Activated CD8-positive, alpha-beta memory T cell treated with anti-CD3 and anti-CD28 coated beads for 1 hour (primary cell): Measurements from ENCODE around the gene TMEM106C.
A peak's percentile ranks its signal among the peaks of the same experiment; 100 is the strongest.
"Not testable (repeated sequence)": the region's sequence is repeated elsewhere in the genome, so short reads cannot be mapped to it uniquely, and the experiment has no call there.

Source experiments
- DNase-seq, 2 donors: peaks; one replicate each; pipeline ENCODE4 v3.0.0-alpha.2; 2020; ENCODE audit warnings: low read depth in 1 of 2; ENCODE audit errors: extremely low read depth in 1 of 2

TMEM106C gene

DNA sequence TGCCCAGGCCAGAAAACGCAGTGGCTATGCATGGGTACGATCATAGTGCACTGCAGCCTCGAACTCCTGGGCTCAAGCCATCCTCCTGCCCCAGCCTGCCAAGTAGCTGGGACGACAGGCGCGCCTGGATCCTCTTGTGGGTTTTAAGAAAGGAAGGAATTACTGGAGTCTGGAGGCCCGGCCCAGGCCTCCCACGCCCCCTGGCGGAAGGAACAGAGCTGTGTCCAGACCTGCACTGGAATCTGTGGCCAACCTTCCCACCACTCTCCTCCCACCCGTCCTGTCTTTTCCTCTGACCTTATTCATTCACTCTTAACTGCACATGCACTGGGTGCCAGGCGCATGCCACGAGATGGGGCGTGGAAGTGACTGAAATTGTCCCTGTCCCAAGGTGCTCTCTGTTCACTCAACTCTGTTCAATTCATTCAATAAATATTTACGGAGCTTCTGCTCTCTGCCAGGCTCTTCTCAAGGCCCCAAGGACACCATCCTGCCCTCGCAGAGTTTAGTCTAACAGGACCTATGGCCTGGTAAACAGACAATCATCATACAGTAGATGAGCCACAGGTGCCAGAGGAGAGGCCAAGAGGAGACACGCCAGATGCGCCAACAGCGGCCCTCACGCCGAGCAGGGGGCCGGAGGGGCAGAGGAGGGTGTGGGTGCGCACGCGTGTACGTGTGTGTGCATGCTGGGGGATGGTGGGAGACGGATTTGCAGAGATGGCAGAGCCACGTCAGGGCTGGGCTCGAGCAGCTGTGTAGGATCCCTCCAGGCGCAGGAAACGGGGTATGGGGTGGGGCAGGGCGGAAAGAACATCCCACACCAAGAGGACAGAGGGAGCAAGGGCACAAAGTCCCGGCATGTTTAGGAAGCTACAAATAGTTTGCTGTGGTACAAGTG, 13.7 kb upstream of the TMEM106C start:
- peak in 1 of 2 donors; percentile 18 for DNase-seq

- DNase-seq: no peak
These were observed 12.4 kb upstream of the TMEM106C start for GRCh38 chr12:47950856-47951468.

GRCh38 chr12:47954058-47954457, 9.3 kb upstream of the TMEM106C start:
- no peak for DNase-seq

DNA sequence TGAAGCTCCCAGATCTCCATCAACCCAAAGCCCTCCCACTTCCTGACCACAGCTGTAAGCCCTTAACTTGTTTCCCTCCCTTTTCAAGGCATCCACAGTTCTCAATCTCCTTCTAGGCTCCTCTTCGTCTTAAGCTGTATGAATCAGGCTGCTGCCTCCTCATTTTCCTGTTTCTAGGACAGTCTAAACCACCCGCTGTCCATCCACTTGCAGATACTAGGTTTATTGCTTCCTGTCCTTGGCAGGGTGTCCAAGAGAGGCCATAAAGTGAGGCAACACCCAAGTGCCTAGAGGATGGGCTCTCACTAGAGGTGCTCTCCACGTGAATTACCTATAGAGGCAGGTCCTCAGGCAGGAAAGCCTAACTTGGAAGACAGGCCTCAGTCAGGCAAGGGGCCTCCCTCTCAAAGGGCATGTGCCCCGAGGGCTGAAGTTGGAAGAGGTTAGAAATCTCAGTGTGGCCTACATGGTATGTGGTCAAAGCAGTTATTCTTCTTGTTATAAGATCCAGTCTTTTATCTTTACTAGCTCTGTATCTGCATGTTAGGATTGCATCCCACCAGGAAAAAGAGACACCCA, 8.8 kb upstream of the TMEM106C start:
- no peak for DNase-seq

DNA sequence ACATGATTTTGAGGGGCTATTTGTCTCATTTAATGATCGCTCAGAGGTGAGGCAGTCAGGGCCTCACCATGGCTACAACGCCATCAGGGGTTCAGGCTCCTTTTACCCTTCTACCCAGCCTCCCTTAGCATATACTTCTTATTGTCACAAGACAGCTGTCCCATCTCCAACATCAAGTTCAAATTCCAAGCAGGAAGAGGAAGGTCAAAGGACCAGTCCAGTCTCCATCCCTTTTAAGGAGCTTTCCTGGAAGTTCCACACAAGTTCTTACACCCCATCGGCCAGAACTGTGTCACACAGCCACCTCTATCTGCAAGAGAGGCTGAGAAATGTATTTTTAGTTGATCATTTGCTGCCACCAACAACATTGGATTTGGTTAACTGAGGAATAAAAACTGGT, 8.3 kb upstream of the TMEM106C start:
- DNase-seq: no peak

DNA sequence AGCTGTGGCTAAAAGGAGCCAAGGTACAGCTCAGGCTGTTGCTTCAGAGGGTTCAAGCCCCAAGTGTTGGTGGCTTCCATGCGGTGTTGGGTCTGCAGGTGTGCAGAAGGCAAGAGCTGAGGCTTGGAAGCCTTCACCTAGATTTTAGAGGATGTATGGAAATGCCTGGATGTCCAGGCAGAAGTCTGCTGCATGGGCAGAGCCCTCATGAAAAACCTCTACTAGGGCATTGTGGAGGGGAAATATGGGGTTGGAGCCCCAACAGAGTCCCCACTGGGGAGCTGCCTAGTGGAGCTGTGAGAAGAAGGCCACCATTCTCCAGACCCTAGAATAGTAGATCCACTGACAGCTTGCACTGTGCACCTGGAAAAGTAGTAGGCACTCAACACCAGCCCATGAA, 5.7 kb upstream of the TMEM106C start:
- DNase-seq: not testable (repeated sequence)

DNA sequence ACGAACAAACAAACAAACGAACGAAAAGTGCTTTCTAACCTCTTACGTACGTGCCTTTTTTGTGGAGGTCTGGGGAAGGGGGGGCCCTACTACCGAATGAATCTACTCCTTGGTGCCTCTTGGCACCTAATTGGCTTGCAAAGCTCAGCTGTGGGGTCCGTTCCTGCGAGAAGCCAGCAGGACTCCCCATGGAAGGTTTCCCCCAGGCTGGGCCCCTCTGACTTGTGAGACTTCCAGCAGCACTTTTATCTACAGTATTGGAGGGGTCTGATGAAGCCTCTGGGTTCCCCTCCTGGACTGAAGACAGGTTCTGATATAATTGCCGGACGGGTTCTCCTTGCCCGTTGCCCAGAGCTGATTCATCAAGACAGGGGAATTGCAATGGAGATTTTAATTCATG, 1.2 kb upstream of the TMEM106C start:
- DNase-seq: no peak

DNA sequence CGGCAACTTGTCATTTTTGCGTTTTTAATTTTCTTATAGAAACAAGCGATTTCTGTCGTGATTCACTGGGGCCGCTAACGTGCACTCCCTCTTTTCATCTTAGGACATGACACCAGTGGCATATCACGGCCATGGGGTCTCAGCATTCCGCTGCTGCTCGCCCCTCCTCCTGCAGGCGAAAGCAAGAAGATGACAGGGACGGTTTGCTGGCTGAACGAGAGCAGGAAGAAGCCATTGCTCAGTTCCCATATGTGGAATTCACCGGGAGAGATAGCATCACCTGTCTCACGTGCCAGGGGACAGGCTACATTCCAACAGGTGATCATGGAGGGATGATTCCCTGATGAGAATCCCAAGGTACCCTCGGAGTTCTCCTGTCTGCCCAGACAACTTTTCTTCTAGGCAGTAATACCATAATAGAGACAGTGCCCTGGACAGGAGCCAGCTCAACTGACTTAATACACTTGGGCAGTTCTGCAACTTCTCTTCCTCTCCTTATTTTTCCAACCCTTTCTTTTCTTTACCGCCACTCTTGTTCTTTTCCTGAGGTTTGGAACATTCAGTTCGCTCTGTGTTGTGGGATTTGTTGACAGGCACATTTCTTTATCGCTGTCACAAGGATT, 821 bp downstream of the TMEM106C start:
- no peak for DNase-seq

DNA sequence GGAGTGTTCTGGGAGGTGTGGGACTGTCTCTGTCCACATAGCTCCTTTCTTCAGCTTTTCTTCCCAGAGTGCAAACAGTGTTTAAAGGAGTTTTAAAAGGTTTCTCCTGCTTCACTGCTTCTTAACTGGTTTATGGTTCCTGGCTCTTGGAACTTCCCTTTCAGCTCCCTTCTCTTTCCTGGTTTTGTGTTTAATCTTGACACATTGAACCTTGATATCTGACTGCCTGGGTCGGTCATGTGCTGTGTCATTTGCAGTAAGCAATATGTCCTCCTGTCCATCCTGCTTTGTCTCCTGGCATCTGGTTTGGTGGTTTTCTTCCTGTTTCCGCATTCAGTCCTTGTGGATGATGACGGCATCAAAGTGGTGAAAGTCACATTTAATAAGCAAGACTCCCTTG, 2.2 kb downstream of the TMEM106C start:
- no peak for DNase-seq

GRCh38 chr12:47967461-47968321, 4.3 kb downstream of the TMEM106C start:
- DNase-seq: no peak

- DNase-seq: no peak
These were observed 6.4 kb downstream of the TMEM106C start for GRCh38 chr12:47969845-47970244.

GRCh38 chr12:47970843-47971242, 7.4 kb downstream of the TMEM106C start:
- no peak for DNase-seq

- no peak for DNase-seq
These were observed 9.5 kb downstream of the TMEM106C start for GRCh38 chr12:47972895-47973294.

GRCh38 chr12:47973870-47974269, 10.5 kb downstream of the TMEM106C start:
- no peak for DNase-seq

GRCh38 chr12:47975036-47975620, 11.7 kb downstream of the TMEM106C start:
- DNase-seq: no peak

DNA sequence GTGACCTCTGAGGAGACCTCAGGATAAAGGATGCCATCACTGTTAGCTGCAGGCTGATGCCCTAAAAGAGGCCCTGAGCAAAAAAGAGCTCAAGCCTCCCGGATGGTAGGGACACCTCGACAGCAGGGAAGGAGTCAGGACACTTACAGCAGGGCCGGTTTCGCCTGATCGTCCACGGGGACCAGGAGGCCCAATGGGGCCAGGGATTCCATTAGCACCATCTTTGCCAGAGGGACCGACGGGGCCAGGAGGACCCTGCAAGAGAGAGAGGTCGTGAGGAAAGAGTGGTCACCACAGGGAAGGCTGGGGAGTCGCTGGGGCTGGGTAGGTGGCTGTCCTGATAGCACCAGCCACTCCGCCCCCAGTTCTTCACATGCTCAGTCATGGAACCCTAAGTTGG, 12.4 kb downstream of the TMEM106C start:
- DNase-seq: no peak

DNA sequence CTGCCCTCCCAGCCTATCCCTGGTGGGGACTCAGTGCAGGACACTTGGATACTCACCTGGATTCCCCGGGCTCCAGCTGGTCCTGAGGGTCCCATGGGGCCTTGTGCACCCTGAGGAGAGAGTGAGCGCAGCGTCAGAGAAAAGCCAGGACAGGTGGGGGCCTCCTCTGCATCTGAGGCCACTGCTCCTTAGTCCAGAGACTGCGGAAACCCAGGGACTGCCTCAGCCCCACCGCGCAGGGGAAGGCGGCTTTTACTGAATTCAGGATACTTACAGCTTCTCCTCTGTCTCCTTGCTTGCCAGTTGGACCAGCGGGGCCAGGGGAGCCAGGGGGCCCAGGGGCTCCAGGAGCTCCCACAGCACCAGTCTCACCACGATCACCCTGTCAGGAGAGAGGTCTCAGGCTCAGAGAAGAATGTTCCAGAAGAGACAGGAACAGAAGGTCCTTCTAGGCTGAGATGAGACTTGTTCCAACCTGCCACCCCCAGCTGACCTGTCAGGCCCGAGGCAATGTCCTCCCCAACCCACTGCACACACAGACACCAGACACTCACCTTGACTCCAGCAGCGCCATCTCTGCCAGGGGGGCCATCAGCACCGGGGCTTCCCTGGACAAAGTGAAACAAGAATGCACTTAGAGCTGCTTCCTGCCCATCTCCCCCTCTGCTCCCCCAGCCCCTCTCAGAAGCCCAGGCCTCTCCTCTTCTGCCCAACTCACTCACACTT, 13.8 kb downstream of the TMEM106C start:
- DNase-seq: no peak

- DNase-seq: no peak
These were observed 14.6 kb downstream of the TMEM106C start for GRCh38 chr12:47977772-47978597.

- DNase-seq: no peak
These were observed 15.1 kb downstream of the TMEM106C start for GRCh38 chr12:47978598-47978873.
